Neural progenitor cell (in vitro differentiated cells): ENCODE data around the gene ZFPL1. TPM values are rescaled to one million over a fixed set of nuclear protein-coding genes. Genes with fewer than 3 reads are reported as not detected.
A peak's percentile ranks its signal among the peaks of the same experiment; 100 is the strongest.

ENCODE experiments used
- DNase-seq: peaks from one replicate; pipeline ENCODE4 v3.0.0-alpha.2; 2016; ENCODE audit warnings: low spot score
- H2AFZ ChIP-seq: fragments of 200-600 bp; sonication (generic); replicated peaks from 2 replicates; pipeline ENCODE4 v1.6.1; 2016; ENCODE audit warnings: antibody characterized with exemption
- H3F3A ChIP-seq: fragments of 200-600 bp; sonication (generic); 2 replicates; pipeline ENCODE4 v1.6.1; 2016; ENCODE audit warnings: antibody characterized with exemption, low read depth
- H3K27ac ChIP-seq: fragments of 200-600 bp; sonication (generic); 2 replicates; pipeline ENCODE4 v1.5.1; 2016; ENCODE audit warnings: mild to moderate bottlenecking
- H3K27me3 ChIP-seq: fragments of 200-600 bp; sonication (generic); 2 replicates; pipeline ENCODE4 v1.6.1; 2016; ENCODE audit warnings: mild to moderate bottlenecking, moderate library complexity
- H3K36me3 ChIP-seq: fragments of 200-600 bp; sonication (generic); 2 replicates; pipeline ENCODE4 v1.5.1; 2016
- H3K4me1 ChIP-seq: fragments of 200-600 bp; sonication (generic); 2 replicates; pipeline ENCODE4 v1.6.1; 2016; ENCODE audit warnings: mixed run types
- H3K4me2 ChIP-seq: fragments of 200-600 bp; sonication (generic); 2 replicates; pipeline ENCODE4 v1.6.1; 2016
- H3K4me3 ChIP-seq: fragments of 200-600 bp; sonication (generic); 2 replicates; pipeline ENCODE4 v1.5.1; 2016
- H3K79me2 ChIP-seq: fragments of 200-600 bp; sonication (generic); 2 replicates; pipeline ENCODE4 v1.6.1; 2016; ENCODE audit warnings: low read depth
- H3K9ac ChIP-seq: fragments of 200-600 bp; sonication (generic); 2 replicates; pipeline ENCODE4 v1.6.1; 2016
- H3K9me3 ChIP-seq: fragments of 200-600 bp; sonication (generic); 2 replicates; pipeline ENCODE4 v1.5.1; 2016; ENCODE audit warnings: low read depth
- H4K20me1 ChIP-seq: fragments of 200-600 bp; sonication (generic); 2 replicates; pipeline ENCODE4 v1.6.1; 2016; ENCODE audit warnings: low read depth
- H3K27ac Mint-ChIP-seq: 3 replicates; pipeline ENCODE4 v1.8.0; 2021; ENCODE audit warnings: mixed read lengths
- H3K27me3 Mint-ChIP-seq: 2 replicates; pipeline ENCODE4 v1.8.0; 2022; ENCODE audit warnings: low read depth, mild to moderate bottlenecking, inconsistent platforms, moderate library complexity, mixed read lengths; ENCODE audit not compliant: insufficient read depth
- H3K36me3 Mint-ChIP-seq: 3 replicates; pipeline ENCODE4 v1.8.0; 2021; ENCODE audit warnings: mixed read lengths
- H3K4me1 Mint-ChIP-seq: 3 replicates; pipeline ENCODE4 v1.8.0; 2021; ENCODE audit warnings: mixed read lengths
- H3K4me3 Mint-ChIP-seq: 3 replicates; pipeline ENCODE4 v1.8.0; 2021; ENCODE audit warnings: mild to moderate bottlenecking, moderate library complexity, mixed read lengths
- H3K9me3 Mint-ChIP-seq: 3 replicates; pipeline ENCODE4 v1.8.0; 2020; ENCODE audit warnings: mixed read lengths
- EZH2 ChIP-seq: fragments of 200-600 bp; sonication (generic); IDR thresholded peaks from 2 replicates; pipeline ENCODE4 v1.6.1; 2017; ENCODE audit warnings: antibody characterized with exemption, mild to moderate bottlenecking, moderate library complexity
- EZH2phosphoT487 ChIP-seq: fragments of 200-600 bp; sonication (generic); IDR thresholded peaks from 2 replicates; pipeline ENCODE4 v1.6.1; 2017; ENCODE audit warnings: antibody characterized with exemption
- total RNA-seq: library from RNA; depleted of rRNA; stranded (reverse); fragments of >200 nt; gene quantifications from 2 replicates; pipeline ENCODE4 v1.2.3, GENCODE V29; 2015; ENCODE audit warnings: low replicate concordance
- TF ChIP-seq, protein P1 (sequence below): fragments of 200-600 bp; sonication (generic); IDR thresholded peaks from 2 replicates; pipeline ENCODE4 v1.5.1; 2017; ENCODE audit warnings: antibody characterized with exemption, mild to moderate bottlenecking

The ZFPL1 gene
- total RNA-seq, 1 donor from 2014 or later, result 12.6 TPM

DNA sequence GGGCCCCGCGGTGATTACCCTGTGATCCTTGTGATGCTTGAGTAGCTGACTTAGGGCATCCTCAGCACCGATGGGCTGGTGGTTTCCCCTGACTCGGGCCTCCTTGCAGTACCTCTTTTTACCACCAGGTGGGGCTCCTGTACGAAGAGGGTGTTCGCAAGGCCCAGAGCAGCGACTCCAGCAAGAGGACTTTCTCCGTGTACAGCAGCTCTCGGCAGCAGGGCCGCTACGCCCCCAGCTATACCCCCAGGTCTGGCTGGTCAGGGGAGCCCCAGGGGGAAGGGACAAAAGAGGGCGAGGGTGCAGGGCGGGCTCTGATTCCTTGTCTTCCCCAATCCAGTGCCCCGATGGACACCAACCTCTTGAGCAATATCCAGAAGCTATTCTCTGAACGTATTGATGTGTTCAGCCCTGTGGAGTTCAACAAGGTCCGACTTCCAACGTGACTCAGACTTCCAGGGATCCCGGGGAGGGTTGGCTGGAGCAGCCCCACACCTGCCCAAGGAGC lies 26.4 kb downstream of the ZFPL1 start:
- no peak overlapping the region for H3K4me3 ChIP-seq
- peaks cover 9% of the 10 kb centered on the region for H3K4me1 ChIP-seq
- no peak overlapping the region for H2AFZ ChIP-seq
- peaks cover 32% of the 10 kb centered on the region for H3F3A ChIP-seq
- Mint-ChIP-seq H3K9me3 (no peaks in the 10 kb centered on the region), H3K36me3 (peaks cover 5% of the 10 kb centered on the region), H3K27me3 (peaks cover 9% of the 10 kb centered on the region), H3K4me3 (peak overlapping the region; percentile 97), H3K4me1 (peaks cover 29% of the 10 kb centered on the region), H3K27ac (no peak overlapping the region)
- no peaks in the 10 kb centered on the region for H3K9me3 ChIP-seq
- H3K9ac ChIP-seq, result no peak overlapping the region
- peak; percentile 90 for DNase-seq
- peaks cover 28% of the 10 kb centered on the region for H3K79me2 ChIP-seq
- peaks cover 28% of the 10 kb centered on the region for H4K20me1 ChIP-seq
- TF ChIP-seq, protein P1, sequence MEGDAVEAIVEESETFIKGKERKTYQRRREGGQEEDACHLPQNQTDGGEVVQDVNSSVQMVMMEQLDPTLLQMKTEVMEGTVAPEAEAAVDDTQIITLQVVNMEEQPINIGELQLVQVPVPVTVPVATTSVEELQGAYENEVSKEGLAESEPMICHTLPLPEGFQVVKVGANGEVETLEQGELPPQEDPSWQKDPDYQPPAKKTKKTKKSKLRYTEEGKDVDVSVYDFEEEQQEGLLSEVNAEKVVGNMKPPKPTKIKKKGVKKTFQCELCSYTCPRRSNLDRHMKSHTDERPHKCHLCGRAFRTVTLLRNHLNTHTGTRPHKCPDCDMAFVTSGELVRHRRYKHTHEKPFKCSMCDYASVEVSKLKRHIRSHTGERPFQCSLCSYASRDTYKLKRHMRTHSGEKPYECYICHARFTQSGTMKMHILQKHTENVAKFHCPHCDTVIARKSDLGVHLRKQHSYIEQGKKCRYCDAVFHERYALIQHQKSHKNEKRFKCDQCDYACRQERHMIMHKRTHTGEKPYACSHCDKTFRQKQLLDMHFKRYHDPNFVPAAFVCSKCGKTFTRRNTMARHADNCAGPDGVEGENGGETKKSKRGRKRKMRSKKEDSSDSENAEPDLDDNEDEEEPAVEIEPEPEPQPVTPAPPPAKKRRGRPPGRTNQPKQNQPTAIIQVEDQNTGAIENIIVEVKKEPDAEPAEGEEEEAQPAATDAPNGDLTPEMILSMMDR, result peak; percentile 91
- no peak for TF ChIP-seq EZH2phosphoT487
- no peaks in the 10 kb centered on the region for H3K36me3 ChIP-seq
- no peak overlapping the region for H3K27ac ChIP-seq
- no peaks in the 10 kb centered on the region for H3K27me3 ChIP-seq
- H3K4me2 ChIP-seq, result peak overlapping the region; percentile 34

DNA sequence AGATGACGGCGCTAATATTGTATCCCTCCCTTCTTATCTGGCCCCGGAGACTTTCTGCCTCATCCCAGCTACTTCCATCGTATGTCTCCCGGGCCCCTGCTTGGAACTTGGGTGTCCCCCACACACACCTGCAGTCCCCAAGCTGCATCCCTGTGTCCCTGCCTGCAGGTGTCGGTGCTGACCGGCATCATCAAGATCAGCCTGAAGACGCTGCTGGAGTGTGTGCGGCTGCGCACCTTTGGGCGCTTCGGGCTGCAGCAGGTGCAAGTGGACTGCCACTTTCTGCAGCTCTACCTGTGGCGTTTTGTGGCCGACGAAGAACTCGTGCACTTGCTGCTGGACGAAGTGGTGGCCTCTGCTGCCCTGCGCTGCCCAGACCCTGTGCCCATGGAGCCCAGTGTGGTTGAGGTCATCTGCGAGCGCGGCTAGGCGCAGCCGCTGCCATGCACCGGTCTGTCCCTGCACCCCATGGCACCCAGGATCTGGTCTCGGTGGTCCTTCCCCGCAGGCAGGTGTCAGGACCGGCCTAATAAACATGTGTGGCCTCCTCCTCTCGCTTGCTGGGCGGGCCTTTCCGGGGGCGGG lies 27.2 kb downstream of the ZFPL1 start:
- H3K27ac Mint-ChIP-seq, result no peak overlapping the region
- peak overlapping the region; percentile 97 for H3K4me2 ChIP-seq

DNA sequence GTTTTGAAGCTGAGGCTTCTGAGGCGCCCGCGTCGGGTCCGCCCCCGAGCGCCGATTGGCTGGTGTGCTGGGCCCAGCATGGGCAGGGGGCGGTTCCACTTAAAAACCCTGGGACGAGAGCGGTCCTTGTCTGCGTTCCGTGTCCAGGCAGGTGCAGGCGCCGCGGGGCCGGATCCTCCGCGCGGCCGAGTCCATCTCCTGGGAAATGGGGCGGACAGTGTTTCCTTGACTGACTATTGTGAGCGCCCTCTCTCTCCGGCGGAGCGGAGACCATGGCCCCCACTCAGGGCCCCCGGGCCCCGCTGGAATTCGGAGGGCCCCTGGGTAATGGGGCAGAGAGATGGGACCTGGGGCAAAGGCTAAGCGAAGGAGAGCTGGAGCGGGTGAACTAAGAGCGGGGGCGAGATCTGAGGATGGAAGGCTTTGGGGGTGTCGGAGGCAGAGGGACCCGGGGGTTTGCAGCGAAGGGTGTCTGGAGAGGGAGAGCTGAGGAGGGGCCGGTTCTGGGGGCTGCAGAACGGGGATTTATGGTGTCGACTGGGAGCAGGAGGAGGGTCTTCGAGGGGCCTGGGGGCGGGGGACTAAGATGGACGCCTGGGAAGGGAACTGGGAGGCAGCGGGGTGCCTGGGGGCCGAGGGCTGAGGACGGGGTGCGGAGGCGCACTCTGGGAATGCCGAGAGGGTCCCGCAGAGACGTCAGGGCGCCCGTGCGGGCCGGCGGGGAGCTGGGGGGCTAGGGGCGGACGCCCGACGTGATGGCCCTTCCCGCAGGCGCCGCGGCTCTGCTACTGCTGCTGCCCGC lies 27.9 kb downstream of the ZFPL1 start, which contains the start of gene TM7SF2:
TM7SF2 (plus strand) TSS at position 129 of the 802 bp plus-strand sequence; CDS start at position 273, 144 bp downstream.
- Histone ChIP-seq H3K4me2 (peak within 1 kb of the TSS; percentile 97), H3K4me1 (peaks cover 9% of the 10 kb centered on the region), H4K20me1 (peaks cover 28% of the 10 kb centered on the region), H3K9ac (peak within 1 kb of the TSS; percentile 60), H3K27ac (peak within 1 kb of the TSS; percentile 32), H2AFZ (peak within 1 kb of the TSS; percentile 70), H3F3A (peaks cover 44% of the 10 kb centered on the region), H3K79me2 (peaks cover 30% of the 10 kb centered on the region), H3K27me3 (no peaks in the 10 kb centered on the region), H3K36me3 (no peaks in the 10 kb centered on the region), H3K9me3 (no peaks in the 10 kb centered on the region), H3K4me3 (peak within 1 kb of the TSS; percentile 81)
- TF ChIP-seq, protein P1, result no peak
- TF ChIP-seq EZH2 (no peak), EZH2phosphoT487 (no peak)
- Mint-ChIP-seq H3K27ac (peak within 1 kb of the TSS; percentile 66), H3K4me3 (peak within 1 kb of the TSS; percentile 97), H3K4me1 (peaks cover 28% of the 10 kb centered on the region), H3K27me3 (peaks cover 9% of the 10 kb centered on the region), H3K36me3 (peaks cover 5% of the 10 kb centered on the region), H3K9me3 (no peaks in the 10 kb centered on the region)
- peak; percentile 99 for DNase-seq

More for the DNA sequence above, 27.2 kb downstream of the ZFPL1 start:
- Mint-ChIP-seq H3K9me3 (no peaks in the 10 kb centered on the region), H3K27me3 (peaks cover 9% of the 10 kb centered on the region), H3K4me3 (peak overlapping the region; percentile 97), H3K4me1 (peaks cover 28% of the 10 kb centered on the region), H3K36me3 (peaks cover 5% of the 10 kb centered on the region)
- Histone ChIP-seq H3K79me2 (peaks cover 26% of the 10 kb centered on the region), H3K4me3 (peak overlapping the region; percentile 81), H4K20me1 (peaks cover 28% of the 10 kb centered on the region), H3K27ac (no peak overlapping the region), H2AFZ (no peak overlapping the region), H3K4me1 (peaks cover 9% of the 10 kb centered on the region), H3K27me3 (no peaks in the 10 kb centered on the region), H3K9ac (no peak overlapping the region), H3F3A (peaks cover 37% of the 10 kb centered on the region), H3K36me3 (no peaks in the 10 kb centered on the region), H3K9me3 (no peaks in the 10 kb centered on the region)
- no peak for DNase-seq
- TF ChIP-seq, protein P1, result no peak
- no peak for TF ChIP-seq EZH2phosphoT487
- TF ChIP-seq EZH2, result no peak
